ENCODE results near the gene TMEM179. TPM values are rescaled to one million over a fixed set of nuclear protein-coding genes. Genes with fewer than 3 reads are reported as not detected.
"Not testable (repeated sequence)": the region's sequence is repeated elsewhere in the genome, so short reads cannot be mapped to it uniquely, and the experiment has no call there.

The TMEM179 gene
- polyA plus RNA-seq, 3 donors, result 0.80 to 1.2 (median 0.80) TPM

DNA sequence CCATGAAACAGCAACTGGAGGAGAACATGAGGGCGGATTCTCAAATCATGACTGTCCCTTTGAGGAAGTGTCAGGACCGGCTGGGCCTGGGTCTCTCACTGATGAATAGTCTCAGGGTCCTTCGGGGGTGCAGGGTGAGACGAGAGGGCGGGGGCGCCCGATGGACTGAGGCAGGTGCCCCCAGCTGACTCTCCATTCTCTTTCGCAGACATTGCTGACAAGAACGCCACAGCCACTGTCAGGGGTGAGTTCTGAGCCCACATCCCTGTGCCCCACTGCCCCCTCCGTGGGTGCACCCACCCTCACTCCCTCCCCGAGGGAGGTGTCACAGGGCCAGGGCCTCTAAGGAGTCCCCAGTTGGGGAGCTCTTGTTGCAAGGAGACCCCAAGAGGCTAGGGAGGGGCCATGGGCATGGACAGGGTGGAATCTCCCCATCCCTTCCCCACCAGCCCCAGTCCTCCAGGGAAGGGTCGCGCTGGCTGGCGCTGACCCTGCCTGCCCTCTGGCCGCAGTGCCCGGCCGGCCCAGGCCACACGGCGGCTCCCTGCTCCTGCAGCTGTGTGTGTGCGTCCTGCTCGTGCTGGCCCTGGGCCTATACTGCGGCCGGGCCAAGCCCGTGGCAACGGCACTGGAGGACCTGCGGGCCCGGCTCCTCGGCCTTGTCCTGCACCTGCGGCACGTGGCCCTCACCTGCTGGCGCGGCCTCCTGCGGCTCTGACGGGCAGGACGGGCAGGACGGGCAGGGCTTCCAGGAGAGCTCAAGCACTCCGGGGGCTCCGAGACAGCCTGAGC is 16.3 kb downstream of the TMEM179 start:
- DNase-seq (ENCODE audit: low read depth in 3 of 3, low spot score in 2 of 3), result no peak

- DNase-seq (ENCODE audit: low read depth in 3 of 3, low spot score in 2 of 3), result no peak
Measured at GRCh38 chr14:104587641-104588040, 16.9 kb downstream of the TMEM179 start.

- DNase-seq (ENCODE audit: low read depth in 3 of 3, low spot score in 2 of 3), result no peak
Measured at GRCh38 chr14:104586832-104587620, 17.5 kb downstream of the TMEM179 start.

DNA sequence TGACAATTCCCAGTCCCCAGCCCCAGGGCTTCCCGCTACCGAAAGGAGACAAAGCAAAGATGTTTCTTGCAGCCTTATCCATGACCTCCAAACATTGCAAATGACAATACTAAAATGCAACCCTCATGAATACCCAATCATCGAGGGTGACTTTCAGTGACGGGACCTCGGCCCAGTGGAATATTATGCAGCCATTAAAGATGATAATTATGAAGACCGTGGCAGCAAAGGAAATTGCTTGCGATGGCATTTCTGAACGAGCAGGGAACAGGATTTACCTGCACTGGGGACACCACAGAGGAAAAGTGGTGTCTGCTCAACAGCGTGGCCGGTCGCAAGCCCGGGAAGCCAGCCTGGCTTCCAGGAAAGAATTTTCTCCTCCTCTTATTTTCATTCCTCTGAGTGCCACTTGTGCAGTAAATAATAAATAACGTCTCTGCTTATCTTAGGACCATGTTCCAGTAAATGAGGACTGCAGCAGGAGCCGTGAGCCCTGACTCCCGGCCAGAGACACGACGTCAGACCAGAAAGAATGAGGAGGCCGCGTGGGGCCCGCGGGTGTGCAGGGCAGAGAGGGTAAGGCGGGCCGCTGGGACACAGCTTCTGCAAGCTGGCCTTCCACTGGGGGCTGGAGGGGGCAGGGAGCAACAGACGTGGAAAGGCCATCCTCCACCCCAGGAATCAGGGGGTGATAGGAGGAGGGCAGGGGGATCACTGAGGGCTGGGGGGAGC is 18.4 kb downstream of the TMEM179 start:
- no peak for DNase-seq (ENCODE audit: low read depth in 3 of 3, low spot score in 2 of 3)

DNA sequence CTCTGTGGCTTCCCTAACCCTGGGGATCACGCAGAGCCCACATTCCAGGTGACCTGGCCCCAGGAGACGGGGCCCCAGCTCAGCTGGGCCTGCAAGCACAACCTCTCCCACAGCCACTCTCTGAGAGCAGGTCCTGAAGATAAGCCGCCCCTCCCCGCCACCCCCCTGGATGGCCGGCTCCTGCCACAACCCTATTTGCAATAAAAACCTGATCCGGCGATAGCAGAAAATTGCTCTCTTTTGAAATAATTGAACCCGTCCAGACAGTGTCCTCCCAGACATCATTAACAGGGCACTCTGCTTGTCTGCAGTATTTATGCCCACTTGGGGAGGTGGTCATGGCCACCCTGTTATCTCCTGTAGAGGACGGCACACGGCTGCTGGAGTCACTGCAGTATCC is 20.0 kb downstream of the TMEM179 start:
- no peak for DNase-seq (ENCODE audit: low read depth in 3 of 3, low spot score in 2 of 3)

DNA sequence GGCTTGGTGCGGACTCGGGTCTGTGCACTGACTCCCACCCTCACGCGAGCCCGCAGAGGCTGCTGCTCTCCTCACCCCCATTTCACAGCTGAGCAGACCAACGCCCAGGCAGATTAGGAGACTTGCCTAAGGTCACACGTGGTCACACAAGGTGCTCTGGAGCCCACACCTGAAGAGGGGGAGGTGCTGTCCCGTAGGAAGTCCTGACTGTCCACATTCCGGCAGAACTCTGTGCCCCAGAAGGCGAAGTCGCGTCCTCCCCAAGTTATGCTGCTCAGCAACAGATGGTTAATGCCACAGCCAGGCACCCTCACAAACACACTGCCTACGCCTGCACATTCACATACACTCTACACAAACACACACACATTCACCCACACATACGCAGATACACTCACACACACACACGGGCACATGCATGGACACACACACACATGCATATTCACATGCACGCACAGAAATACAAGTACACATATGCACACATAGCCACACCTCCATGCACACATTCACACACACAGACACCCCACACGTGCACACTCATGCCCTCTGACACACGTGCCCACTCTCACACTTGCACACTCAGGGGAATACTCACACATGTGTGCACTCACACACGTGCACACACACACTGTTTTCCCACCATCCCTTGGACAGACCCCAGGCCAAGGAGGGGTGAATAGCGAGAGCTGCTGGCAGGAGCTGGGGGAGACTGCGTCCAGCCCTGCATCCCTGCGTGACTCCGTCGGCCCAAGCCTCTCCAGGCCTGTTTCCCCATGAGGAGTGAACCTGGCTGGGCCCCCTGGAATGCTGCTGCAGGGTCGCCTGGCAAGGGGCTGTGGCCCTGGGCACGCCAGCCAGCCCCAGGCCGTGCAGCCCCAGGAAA is 20.9 kb downstream of the TMEM179 start:
- no peak for DNase-seq (ENCODE audit: low read depth in 3 of 3, low spot score in 2 of 3)

- no peak for DNase-seq (ENCODE audit: low read depth in 3 of 3, low spot score in 2 of 3)
Measured at GRCh38 chr14:104582662-104583061, 21.9 kb downstream of the TMEM179 start.

- no peak for DNase-seq (ENCODE audit: low read depth in 3 of 3, low spot score in 2 of 3)
Measured at GRCh38 chr14:104582005-104582404, 22.6 kb downstream of the TMEM179 start.

GRCh38 chr14:104581521-104581920 is 23.1 kb downstream of the TMEM179 start:
- no peak for DNase-seq (ENCODE audit: low read depth in 3 of 3, low spot score in 2 of 3)

DNA sequence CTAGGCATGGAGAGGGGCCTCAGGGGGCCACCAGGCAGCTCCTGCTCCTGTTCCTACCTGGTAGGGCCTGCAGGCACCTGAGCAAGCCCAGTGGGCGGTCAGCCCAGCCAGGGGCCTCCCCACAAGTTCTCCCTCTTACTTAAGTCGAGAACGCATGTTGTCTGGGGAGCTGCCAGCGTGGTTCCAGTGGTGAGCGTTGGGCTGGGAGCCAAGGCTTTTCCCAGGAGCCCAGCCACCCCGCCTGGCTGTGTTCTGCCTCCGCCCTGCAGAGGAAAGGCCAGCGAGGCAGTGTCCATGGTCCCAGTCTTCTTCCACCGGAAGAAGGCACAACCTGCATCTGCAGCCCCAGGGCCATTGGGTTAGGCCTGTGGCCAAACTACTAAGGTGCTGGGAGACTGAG is 23.6 kb downstream of the TMEM179 start:
- DNase-seq (ENCODE audit: low read depth in 3 of 3, low spot score in 2 of 3), result no peak

GRCh38 chr14:104579939-104580338 is 24.6 kb downstream of the TMEM179 start:
- not testable (repeated sequence) for DNase-seq (ENCODE audit: low read depth in 3 of 3, low spot score in 2 of 3)

DNA sequence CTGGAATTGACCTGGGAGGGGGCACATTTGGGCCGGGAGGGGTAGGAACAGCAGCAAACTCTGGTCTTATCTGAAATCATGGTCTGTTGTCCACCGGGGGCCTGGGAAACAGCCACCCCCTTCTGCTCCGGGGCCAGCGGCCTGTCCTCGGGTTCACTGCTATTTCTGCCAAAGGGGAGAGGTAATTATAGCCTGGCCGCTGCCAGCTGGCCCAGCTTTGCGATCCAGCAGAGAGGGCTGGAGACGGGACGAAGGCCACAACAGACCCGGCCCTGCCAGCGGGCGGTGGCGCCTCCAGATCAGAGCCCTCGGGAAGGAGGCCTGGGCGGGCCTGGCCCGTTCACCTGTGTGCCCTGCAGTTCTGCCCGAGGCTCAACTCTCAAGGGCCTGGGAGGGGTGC is 25.1 kb downstream of the TMEM179 start, which contains the start of gene C14orf180:
TSS of gene C14orf180 (plus strand) at position 258 of the 400 bp plus-strand sequence. CDS start 6,667 bp downstream, outside the sequence.
- DNase-seq (ENCODE audit: low read depth in 3 of 3, low spot score in 2 of 3), result no peak

- no peak for DNase-seq (ENCODE audit: low read depth in 3 of 3, low spot score in 2 of 3)
Measured at GRCh38 chr14:104578321-104578720, 26.3 kb downstream of the TMEM179 start.

- DNase-seq (ENCODE audit: low read depth in 3 of 3, low spot score in 2 of 3), result no peak
Measured at GRCh38 chr14:104577847-104578301, 26.7 kb downstream of the TMEM179 start.

DNA sequence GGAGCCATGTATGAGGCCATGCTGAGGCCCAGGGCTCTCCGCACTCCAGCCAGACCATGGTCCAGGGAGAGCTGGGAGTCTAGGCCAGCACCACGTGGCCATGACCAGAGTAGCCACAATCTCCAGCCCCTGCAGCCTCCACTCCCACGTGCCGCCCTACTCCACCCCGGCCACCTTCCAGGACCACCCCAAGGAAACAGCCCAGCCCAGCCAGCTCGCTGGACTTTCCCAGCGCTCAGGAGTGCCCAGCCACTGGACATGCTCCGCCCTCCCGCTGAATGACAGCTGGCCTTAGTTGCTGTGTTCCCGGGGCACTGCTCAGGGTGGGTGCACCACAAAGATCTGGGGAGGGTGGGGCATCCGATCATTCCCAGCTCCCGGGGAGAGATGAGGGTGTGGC is 27.1 kb downstream of the TMEM179 start:
- DNase-seq (ENCODE audit: low read depth in 3 of 3, low spot score in 2 of 3), result no peak

GRCh38 chr14:104576970-104577332 is 27.6 kb downstream of the TMEM179 start:
- no peak for DNase-seq (ENCODE audit: low read depth in 3 of 3, low spot score in 2 of 3)

GRCh38 chr14:104576232-104576969 is 28.2 kb downstream of the TMEM179 start:
- no peak for DNase-seq (ENCODE audit: low read depth in 3 of 3, low spot score in 2 of 3)

DNA sequence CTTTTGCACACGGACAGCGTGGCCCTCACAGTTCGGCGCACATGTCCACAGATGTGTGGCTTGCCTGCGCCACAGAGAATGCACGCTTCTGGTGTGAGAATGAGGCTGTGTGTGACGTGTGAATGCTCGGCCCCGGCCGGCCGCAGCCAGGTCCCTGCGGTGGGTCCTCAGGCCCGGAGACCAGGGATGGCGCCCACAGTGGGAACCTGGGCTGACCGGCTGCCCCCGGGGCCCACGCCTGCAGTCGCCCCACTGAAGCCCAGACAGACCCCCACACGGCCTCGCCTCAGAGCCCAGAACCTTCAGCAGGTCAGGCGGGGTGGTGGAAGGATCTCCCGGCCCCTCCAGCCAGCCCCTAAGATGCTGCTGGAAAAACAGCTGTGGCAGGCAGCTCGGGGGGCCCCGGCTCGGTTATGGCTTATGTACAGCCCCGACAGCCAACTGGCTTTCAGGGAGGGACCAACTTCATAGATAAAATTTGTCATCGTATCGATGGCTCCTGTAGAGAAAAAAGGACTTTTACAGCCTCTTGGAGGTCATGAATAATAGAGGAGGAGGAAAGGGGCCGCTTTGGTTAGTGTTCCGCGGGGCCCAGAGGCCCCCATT is 29.5 kb downstream of the TMEM179 start:
- DNase-seq (ENCODE audit: low read depth in 3 of 3, low spot score in 2 of 3), result no peak

- no peak for DNase-seq (ENCODE audit: low read depth in 3 of 3, low spot score in 2 of 3)
Measured at GRCh38 chr14:104574536-104574935, 30.0 kb downstream of the TMEM179 start.
